Trophoblast cell (in vitro differentiated cells and primary cell): Measurements from ENCODE around the gene CNTNAP4.

Experiments used
- DNase-seq, 2 donors: peaks; one replicate each; pipeline ENCODE4 v3.0.0-alpha.2; 2016
- H2AFZ ChIP-seq: 2 replicates; pipeline ENCODE4 v1.6.1; 2013; ENCODE audit warnings: low read length, moderate library complexity, mild to moderate bottlenecking; ENCODE audit not compliant: insufficient read depth, poor library complexity
- H2AK5ac ChIP-seq: 2 replicates; pipeline ENCODE4 v1.6.1; 2013; ENCODE audit warnings: mild to moderate bottlenecking, low read length
- H2BK120ac ChIP-seq: 2 replicates; pipeline ENCODE4 v1.6.1; 2013; ENCODE audit warnings: low read length, mild to moderate bottlenecking, moderate library complexity; ENCODE audit not compliant: insufficient read depth, poor library complexity
- H2BK12ac ChIP-seq: 2 replicates; pipeline ENCODE4 v1.6.1; 2013; ENCODE audit warnings: mild to moderate bottlenecking, low read length, moderate library complexity
- H2BK5ac ChIP-seq: 2 replicates; pipeline ENCODE4 v1.6.1; 2013; ENCODE audit warnings: low read length, low read depth, moderate library complexity, mild to moderate bottlenecking; ENCODE audit not compliant: poor library complexity
- H3K14ac ChIP-seq: 2 replicates; pipeline ENCODE4 v1.6.1; 2013; ENCODE audit warnings: mild to moderate bottlenecking, low read length
- H3K18ac ChIP-seq: 2 replicates; pipeline ENCODE4 v1.6.1; 2013; ENCODE audit warnings: mild to moderate bottlenecking, low read length
- H3K23ac ChIP-seq: 2 replicates; pipeline ENCODE4 v1.6.1; 2013; ENCODE audit warnings: low read length
- H3K27ac ChIP-seq: 2 replicates; pipeline ENCODE4 v1.5.1; 2013; ENCODE audit warnings: low read depth, mild to moderate bottlenecking, inconsistent platforms, low read length, moderate library complexity
- H3K27me3 ChIP-seq: 2 replicates; pipeline ENCODE4 v1.6.1; 2013; ENCODE audit warnings: inconsistent platforms, mild to moderate bottlenecking, low read length, moderate library complexity; ENCODE audit not compliant: insufficient read depth
- H3K36me3 ChIP-seq, 2 experiments: 1 replicate in 1 of 2; 2 replicates in 1 of 2; pipeline ENCODE4 v1.6.1; 2013; ENCODE audit warnings: low read length in 2 of 2, mild to moderate bottlenecking in 2 of 2, moderate library complexity in 1 of 2; ENCODE audit not compliant: insufficient read depth in 2 of 2, control insufficient read depth in 1 of 2
- H3K4ac ChIP-seq: 2 replicates; pipeline ENCODE4 v1.6.1; 2013; ENCODE audit warnings: low read depth, mild to moderate bottlenecking, low read length, moderate library complexity
- H3K4me1 ChIP-seq, 2 experiments: 1 replicate in 1 of 2; 2 replicates in 1 of 2; pipeline ENCODE4 v1.6.1; 2013; ENCODE audit warnings: low read length in 2 of 2, mild to moderate bottlenecking in 2 of 2, moderate library complexity in 1 of 2; ENCODE audit not compliant: insufficient read depth in 2 of 2, control insufficient read depth in 1 of 2
- H3K4me2 ChIP-seq: 2 replicates; pipeline ENCODE4 v1.6.1; 2013; ENCODE audit warnings: inconsistent platforms, mild to moderate bottlenecking, low read length, moderate library complexity
- H3K4me3 ChIP-seq: 2 replicates; pipeline ENCODE4 v1.5.1; 2013; ENCODE audit warnings: mild to moderate bottlenecking, low read depth, low read length, inconsistent platforms
- H3K79me1 ChIP-seq: one replicate; pipeline ENCODE4 v1.6.1; 2013; ENCODE audit warnings: low read length
- H3K79me2 ChIP-seq: 2 replicates; pipeline ENCODE4 v1.6.1; 2013; ENCODE audit warnings: low read length, mild to moderate bottlenecking; ENCODE audit not compliant: control insufficient read depth, insufficient read depth, poor library complexity
- H3K9ac ChIP-seq: 2 replicates; pipeline ENCODE4 v1.6.1; 2013; ENCODE audit warnings: mild to moderate bottlenecking, low read length
- H3K9me3 ChIP-seq: 2 replicates; pipeline ENCODE4 v1.6.1; 2013; ENCODE audit warnings: low read depth, mild to moderate bottlenecking, control low read depth, inconsistent platforms, low read length; ENCODE audit not compliant: insufficient read depth
- H4K12ac ChIP-seq: 2 replicates; pipeline ENCODE4 v1.6.1; 2013; ENCODE audit warnings: low read depth, mild to moderate bottlenecking, low read length, moderate library complexity
- H4K8ac ChIP-seq: 2 replicates; pipeline ENCODE4 v1.6.1; 2013; ENCODE audit warnings: low read depth, mild to moderate bottlenecking, low read length, moderate library complexity
- H4K91ac ChIP-seq: one replicate; pipeline ENCODE4 v1.6.1; 2013; ENCODE audit warnings: low read depth, mild to moderate bottlenecking, low read length, moderate library complexity
- WGBS: extraction: QIAGEN DNeasy Blood & Tissue Kit; methylation state at CpG from one replicate; pipeline ENCODE4 v1.1.7; 2013; ENCODE audit warnings: missing lambda C conversion rate; ENCODE audit not compliant: insufficient read length, insufficient coverage; ENCODE audit errors: extremely low coverage; 5-methylcytosine and 5-hydroxymethylcytosine counted together

The CNTNAP4 gene

GRCh38 chr16:76278086-76278485 lies 885 bp downstream of the CNTNAP4 start:
- Histone ChIP-seq H3K27me3 (no peaks in the 10 kb centered on the region), H2AK5ac (no peak overlapping the region), H3K4me3 (no peak overlapping the region), H4K91ac (no peak overlapping the region), H2BK120ac (no peak overlapping the region), H4K12ac (no peak overlapping the region), H3K23ac (no peak overlapping the region), H3K4ac (no peak overlapping the region), H3K18ac (no peak overlapping the region), H3K4me2 (no peak overlapping the region), H2BK12ac (no peak overlapping the region), H3K27ac (no peak overlapping the region), H2AFZ (no peak overlapping the region), H3K79me1 (no peaks in the 10 kb centered on the region), H3K9ac (no peak overlapping the region), H2BK5ac (no peak overlapping the region), H4K8ac (no peak overlapping the region), H3K9me3 (no peaks in the 10 kb centered on the region), H3K14ac (no peak overlapping the region), H3K4me1 (no peaks in the 10 kb centered on the region), H3K36me3 (no peaks in the 10 kb centered on the region), H3K79me2 (no peaks in the 10 kb centered on the region)
- no CpG with 5 or more reads among the region's 5 CpGs for WGBS
- DNase-seq: no peak

- peak in 1 of 2 donors; percentile 27 for DNase-seq
- H4K12ac ChIP-seq: no peak overlapping the region
- H3K27me3 ChIP-seq: no peaks in the 10 kb centered on the region
- no peaks in the 10 kb centered on the region for H3K4me1 ChIP-seq
- no peaks in the 10 kb centered on the region for H3K79me1 ChIP-seq
- no peak overlapping the region for H4K91ac ChIP-seq
- no peak overlapping the region for H2AK5ac ChIP-seq
- H3K4me2 ChIP-seq: no peak overlapping the region
- H3K36me3 ChIP-seq: no peaks in the 10 kb centered on the region
- no peaks in the 10 kb centered on the region for H3K79me2 ChIP-seq
- no peak overlapping the region for H3K27ac ChIP-seq
- no peak overlapping the region for H3K14ac ChIP-seq
- H3K18ac ChIP-seq: no peak overlapping the region
- H2BK120ac ChIP-seq: no peak overlapping the region
- no peak overlapping the region for H2AFZ ChIP-seq
- no peak overlapping the region for H4K8ac ChIP-seq
- no peak overlapping the region for H3K4me3 ChIP-seq
- no peak overlapping the region for H3K23ac ChIP-seq
- no peak overlapping the region for H3K4ac ChIP-seq
- no peaks in the 10 kb centered on the region for H3K9me3 ChIP-seq
- H2BK5ac ChIP-seq: no peak overlapping the region
- no peak overlapping the region for H2BK12ac ChIP-seq
- H3K9ac ChIP-seq: no peak overlapping the region
Measured at GRCh38 chr16:76278980-76279379, 1.8 kb downstream of the CNTNAP4 start.

- Histone ChIP-seq H2AK5ac (no peak overlapping the region), H2BK12ac (no peak overlapping the region), H3K14ac (no peak overlapping the region), H3K4me3 (no peak overlapping the region), H3K79me2 (no peaks in the 10 kb centered on the region), H3K4ac (no peak overlapping the region), H3K4me1 (no peaks in the 10 kb centered on the region), H3K79me1 (no peaks in the 10 kb centered on the region), H4K12ac (no peak overlapping the region), H3K18ac (no peak overlapping the region), H2BK5ac (no peak overlapping the region), H3K27ac (no peak overlapping the region), H2BK120ac (no peak overlapping the region), H2AFZ (no peak overlapping the region), H3K27me3 (no peaks in the 10 kb centered on the region), H3K4me2 (no peak overlapping the region), H3K9ac (no peak overlapping the region), H4K91ac (no peak overlapping the region), H3K36me3 (no peaks in the 10 kb centered on the region), H3K9me3 (no peaks in the 10 kb centered on the region), H4K8ac (no peak overlapping the region), H3K23ac (no peak overlapping the region)
- no CpG with 5 or more reads among the region's 6 CpGs for whole genome bisulfite sequencing
- DNase-seq: no peak
Measured at GRCh38 chr16:76280421-76281215, 3.4 kb downstream of the CNTNAP4 start.

GRCh38 chr16:76287466-76287865 lies 10.3 kb downstream of the CNTNAP4 start:
- Histone ChIP-seq H2AK5ac (no peak overlapping the region), H3K18ac (no peak overlapping the region), H3K27ac (no peak overlapping the region), H3K4me3 (no peak overlapping the region), H4K8ac (no peak overlapping the region), H2BK120ac (no peak overlapping the region), H4K91ac (no peak overlapping the region), H3K4me2 (no peak overlapping the region), H2AFZ (no peak overlapping the region), H3K27me3 (no peaks in the 10 kb centered on the region), H3K4me1 (no peaks in the 10 kb centered on the region), H2BK5ac (no peak overlapping the region), H3K9me3 (no peaks in the 10 kb centered on the region), H3K4ac (no peak overlapping the region), H3K79me1 (no peaks in the 10 kb centered on the region), H3K9ac (no peak overlapping the region), H4K12ac (no peak overlapping the region), H3K23ac (no peak overlapping the region), H3K36me3 (no peaks in the 10 kb centered on the region), H2BK12ac (no peak overlapping the region), H3K79me2 (no peaks in the 10 kb centered on the region), H3K14ac (no peak overlapping the region)
- no CpG with 5 or more reads among the region's 3 CpGs for WGBS
- no peak for DNase-seq
